Loucy (cell line): Measurements from ENCODE around the gene TOR4A.

Experiments used
- H2AFZ ChIP-seq: fragments of 200-600 bp; sonication (generic); 2 replicates; pipeline ENCODE4 v1.6.0; 2016; ENCODE audit warnings: antibody characterized with exemption, mild to moderate bottlenecking, low read length, moderate library complexity
- H3F3A ChIP-seq: fragments of 200-600 bp; 2 replicates; pipeline ENCODE4 v1.6.0; 2016; ENCODE audit warnings: antibody characterized with exemption, low read depth, mild to moderate bottlenecking
- H3K27me3 ChIP-seq: fragments of 200-600 bp; sonication (generic); 2 replicates; pipeline ENCODE4 v1.6.1; 2014; ENCODE audit warnings: low read length, mild to moderate bottlenecking; ENCODE audit not compliant: insufficient read depth, poor library complexity, severe bottlenecking
- H3K36me3 ChIP-seq: fragments of 200-600 bp; sonication (generic); 2 replicates; pipeline ENCODE4 v1.6.1; 2016; ENCODE audit warnings: low read length; ENCODE audit not compliant: insufficient read depth
- H3K4me1 ChIP-seq: fragments of 200-600 bp; sonication (generic); 2 replicates; pipeline ENCODE4 v1.5.1; 2014; ENCODE audit warnings: low read length, mild to moderate bottlenecking; ENCODE audit not compliant: insufficient read depth, poor library complexity, severe bottlenecking
- H3K4me2 ChIP-seq: fragments of 200-600 bp; sonication (generic); 2 replicates; pipeline ENCODE4 v1.6.0; 2014; ENCODE audit warnings: antibody characterized with exemption, low read length, low read depth, mild to moderate bottlenecking; ENCODE audit not compliant: poor library complexity, severe bottlenecking
- H3K4me3 ChIP-seq: fragments of 200-600 bp; sonication (generic); 2 replicates; pipeline ENCODE4 v1.5.1; 2014; ENCODE audit warnings: low read length, mild to moderate bottlenecking, mixed read lengths; ENCODE audit not compliant: poor library complexity, severe bottlenecking
- H3K79me2 ChIP-seq: fragments of 200-600 bp; sonication (generic); 2 replicates; pipeline ENCODE4 v1.6.1; 2014; ENCODE audit warnings: low read length; ENCODE audit not compliant: insufficient read depth
- H3K9ac ChIP-seq: fragments of 200-600 bp; sonication (generic); 2 replicates; pipeline ENCODE4 v1.6.0; 2014; ENCODE audit warnings: mild to moderate bottlenecking, low read depth, low read length, moderate library complexity; ENCODE audit not compliant: poor library complexity, severe bottlenecking
- H3K9me2 ChIP-seq: fragments of 200-600 bp; sonication (generic); replicated peaks from 2 replicates; pipeline ENCODE4 v1.6.1; 2016; ENCODE audit warnings: low read depth, low read length, mixed read lengths
- H3K9me3 ChIP-seq: fragments of 200-600 bp; sonication (generic); 2 replicates; pipeline ENCODE4 v1.6.1; 2014; ENCODE audit warnings: mild to moderate bottlenecking, antibody characterized with exemption, low read length, low read depth; ENCODE audit not compliant: insufficient read depth
- H4K20me1 ChIP-seq: fragments of 200-600 bp; sonication (generic); 2 replicates; pipeline ENCODE4 v1.6.0; 2014; ENCODE audit warnings: antibody characterized with exemption, low read length, mild to moderate bottlenecking; ENCODE audit not compliant: insufficient read depth, poor library complexity, severe bottlenecking
- CTCF ChIP-seq: fragments of 200-600 bp; sonication (generic); conservative IDR thresholded peaks from 2 replicates; pipeline ENCODE4 v1.5.1; 2014; ENCODE audit warnings: mild to moderate bottlenecking, antibody characterized with exemption, low read length
- EZH2phosphoT487 ChIP-seq: fragments of 200-600 bp; IDR thresholded peaks from 2 replicates; pipeline ENCODE4 v1.6.1; 2018; ENCODE audit warnings: antibody characterized with exemption, mild to moderate bottlenecking, moderate library complexity, borderline replicate concordance

TOR4A gene

GRCh38 chr9:137247135-137247915, 30.2 kb upstream of the TOR4A start:
- peaks cover 17% of the 10 kb centered on the region for H3K79me2 ChIP-seq
- no peaks in the 10 kb centered on the region for H3F3A ChIP-seq
- H3K4me1 ChIP-seq, result peaks cover 15% of the 10 kb centered on the region
- no peak overlapping the region for H3K9ac ChIP-seq
- H2AFZ ChIP-seq, result no peak overlapping the region
- H3K4me3 ChIP-seq, result no peak overlapping the region
- peaks cover 15% of the 10 kb centered on the region; the same call in 1 of the 2 replicates for H3K36me3 ChIP-seq
- peaks cover 17% of the 10 kb centered on the region for H4K20me1 ChIP-seq
- TF ChIP-seq EZH2phosphoT487, result no peak
- no peak for TF ChIP-seq CTCF
- no peaks in the 10 kb centered on the region for H3K9me3 ChIP-seq
- H3K9me2 ChIP-seq, result no peaks in the 10 kb centered on the region
- no peaks in the 10 kb centered on the region for H3K27me3 ChIP-seq
- no peak overlapping the region for H3K4me2 ChIP-seq

- H3K4me1 ChIP-seq, result peaks cover 10% of the 10 kb centered on the region
- TF ChIP-seq EZH2phosphoT487 (no peak), CTCF (no peak)
- H3K27me3 ChIP-seq, result no peaks in the 10 kb centered on the region
- H3K9me2 ChIP-seq, result no peaks in the 10 kb centered on the region
- no peak overlapping the region for H3K4me3 ChIP-seq
- H4K20me1 ChIP-seq, result peaks cover 11% of the 10 kb centered on the region
- no peak overlapping the region for H3K9ac ChIP-seq
- H3K9me3 ChIP-seq, result no peaks in the 10 kb centered on the region
- no peaks in the 10 kb centered on the region for H3F3A ChIP-seq
- H3K4me2 ChIP-seq, result no peak overlapping the region
- peaks cover 10% of the 10 kb centered on the region; the same call in 1 of the 2 replicates for H3K36me3 ChIP-seq
- H2AFZ ChIP-seq, result no peak overlapping the region
- peaks cover 12% of the 10 kb centered on the region for H3K79me2 ChIP-seq
These were observed 29.7 kb upstream of the TOR4A start for GRCh38 chr9:137247916-137248175.

GRCh38 chr9:137250329-137251193, 27.0 kb upstream of the TOR4A start:
- no peaks in the 10 kb centered on the region for H3K9me2 ChIP-seq
- no peaks in the 10 kb centered on the region for H3K36me3 ChIP-seq
- TF ChIP-seq EZH2phosphoT487, result no peak
- TF ChIP-seq CTCF, result no peak
- H3K4me2 ChIP-seq, result no peak overlapping the region
- no peak overlapping the region for H2AFZ ChIP-seq
- H3K4me1 ChIP-seq, result peaks cover 19% of the 10 kb centered on the region
- H3K9me3 ChIP-seq, result no peaks in the 10 kb centered on the region
- peaks cover 14% of the 10 kb centered on the region for H3K79me2 ChIP-seq
- peaks cover 2% of the 10 kb centered on the region for H4K20me1 ChIP-seq
- no peak overlapping the region for H3K9ac ChIP-seq
- no peak overlapping the region for H3K4me3 ChIP-seq
- H3F3A ChIP-seq, result no peaks in the 10 kb centered on the region
- H3K27me3 ChIP-seq, result peaks cover 2% of the 10 kb centered on the region
